Liver (tissue), 2 donors: ENCODE results near the gene LOC128125822.

Experiments
- YY1 ChIP-seq: IDR thresholded peaks from 2 replicates; pipeline ENCODE4 v1.6.1; 2016; ENCODE audit warnings: antibody characterized with exemption, mild to moderate bottlenecking
- TF ChIP-seq, protein P1 (sequence below): IDR thresholded peaks from 2 replicates; pipeline ENCODE4 v1.6.1; 2016; ENCODE audit warnings: antibody characterized with exemption
- donor health status: healthy.

GRCh38 chr6:63584125-63584514 is 11.8 kb downstream of the LOC128125822 start:
- peak; percentile 9 for TF ChIP-seq YY1
- TF ChIP-seq, protein P1, sequence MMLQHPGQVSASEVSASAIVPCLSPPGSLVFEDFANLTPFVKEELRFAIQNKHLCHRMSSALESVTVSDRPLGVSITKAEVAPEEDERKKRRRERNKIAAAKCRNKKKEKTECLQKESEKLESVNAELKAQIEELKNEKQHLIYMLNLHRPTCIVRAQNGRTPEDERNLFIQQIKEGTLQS: no peak
